AG10803 (cell line): Measurements from ENCODE around the gene DLG2.

Source experiments
- DNase-seq: peaks from one replicate; pipeline ENCODE4 v3.0.0; 2010; ENCODE audit warnings: low read depth
- H3K4me3 ChIP-seq: 2 replicates; pipeline ENCODE4 v1.5.1; 2011; ENCODE audit warnings: mild to moderate bottlenecking, low read length, control low read depth
- TF ChIP-seq, protein P1 (sequence below): conservative IDR thresholded peaks from 2 replicates; pipeline ENCODE4 v1.5.1; 2011; ENCODE audit warnings: mild to moderate bottlenecking, low read length, control low read depth, inconsistent platforms

Gene DLG2

DNA sequence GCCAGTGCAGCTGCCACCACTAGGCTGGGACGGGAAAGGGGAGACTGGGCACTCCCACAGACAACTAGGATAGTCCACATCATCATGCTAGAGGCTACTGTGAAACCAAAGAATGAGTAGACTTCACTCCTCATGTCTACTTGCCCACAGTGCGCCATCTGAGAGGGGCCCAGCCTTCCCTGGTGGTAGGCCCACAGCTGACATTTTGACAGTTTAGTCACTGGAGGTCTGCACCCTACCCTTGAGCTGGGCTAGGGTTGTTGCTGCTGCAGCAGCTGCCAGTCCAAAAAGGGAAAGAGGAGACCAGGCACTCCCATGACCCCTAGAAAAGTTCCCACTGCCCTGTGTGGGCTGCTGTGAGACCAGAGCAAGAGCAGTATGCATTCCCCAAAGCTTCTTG lies 141.2 kb downstream of the DLG2 start:
- H3K4me3 ChIP-seq = no peak overlapping the region
- no peak for DNase-seq
- TF ChIP-seq, protein P1, sequence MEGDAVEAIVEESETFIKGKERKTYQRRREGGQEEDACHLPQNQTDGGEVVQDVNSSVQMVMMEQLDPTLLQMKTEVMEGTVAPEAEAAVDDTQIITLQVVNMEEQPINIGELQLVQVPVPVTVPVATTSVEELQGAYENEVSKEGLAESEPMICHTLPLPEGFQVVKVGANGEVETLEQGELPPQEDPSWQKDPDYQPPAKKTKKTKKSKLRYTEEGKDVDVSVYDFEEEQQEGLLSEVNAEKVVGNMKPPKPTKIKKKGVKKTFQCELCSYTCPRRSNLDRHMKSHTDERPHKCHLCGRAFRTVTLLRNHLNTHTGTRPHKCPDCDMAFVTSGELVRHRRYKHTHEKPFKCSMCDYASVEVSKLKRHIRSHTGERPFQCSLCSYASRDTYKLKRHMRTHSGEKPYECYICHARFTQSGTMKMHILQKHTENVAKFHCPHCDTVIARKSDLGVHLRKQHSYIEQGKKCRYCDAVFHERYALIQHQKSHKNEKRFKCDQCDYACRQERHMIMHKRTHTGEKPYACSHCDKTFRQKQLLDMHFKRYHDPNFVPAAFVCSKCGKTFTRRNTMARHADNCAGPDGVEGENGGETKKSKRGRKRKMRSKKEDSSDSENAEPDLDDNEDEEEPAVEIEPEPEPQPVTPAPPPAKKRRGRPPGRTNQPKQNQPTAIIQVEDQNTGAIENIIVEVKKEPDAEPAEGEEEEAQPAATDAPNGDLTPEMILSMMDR = no peak

DNA sequence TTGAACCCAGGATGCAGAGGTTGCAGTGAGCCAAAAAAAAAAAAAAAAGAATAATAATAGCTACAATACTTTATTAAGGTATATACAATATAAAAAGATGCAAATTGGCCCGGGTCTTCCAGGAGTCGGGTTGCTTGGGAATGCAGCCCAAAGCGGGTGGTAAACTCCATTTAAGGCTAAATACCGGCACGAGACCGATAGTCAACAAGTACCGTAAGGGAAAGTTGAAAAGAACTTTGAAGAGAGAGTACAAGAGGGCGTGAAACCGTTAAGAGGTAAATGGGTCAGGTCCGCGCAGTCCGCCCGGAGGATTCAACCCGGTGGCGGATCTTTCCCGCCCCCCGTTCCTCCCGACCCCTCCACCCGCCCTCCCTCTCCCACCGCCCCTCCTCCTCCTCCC lies 143.3 kb downstream of the DLG2 start:
- H3K4me3 ChIP-seq = no peak overlapping the region
- peak; percentile 4 for DNase-seq
- TF ChIP-seq, protein P1 = no peak

DNA sequence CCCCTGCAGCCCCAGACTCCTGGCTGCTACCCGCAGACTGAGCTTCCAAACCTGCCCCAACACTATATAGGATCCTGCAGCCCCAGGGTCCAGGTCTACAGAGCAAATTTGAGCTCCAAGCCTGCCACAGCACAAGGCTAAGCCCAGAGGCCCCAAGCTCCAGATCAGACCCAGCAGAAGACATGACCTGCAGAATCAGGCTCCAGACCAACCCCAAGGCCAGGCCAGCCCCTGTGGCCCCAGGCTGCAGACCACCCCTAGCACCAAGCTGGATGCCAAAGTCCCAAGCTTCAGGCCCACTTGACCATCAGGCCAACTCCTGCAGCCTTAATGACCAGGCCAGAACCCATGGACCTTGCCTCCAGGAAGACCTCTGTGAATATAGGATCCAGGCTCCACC lies 145.3 kb downstream of the DLG2 start:
- DNase-seq = no peak
- TF ChIP-seq, protein P1 = no peak
- H3K4me3 ChIP-seq = no peak overlapping the region

DNA sequence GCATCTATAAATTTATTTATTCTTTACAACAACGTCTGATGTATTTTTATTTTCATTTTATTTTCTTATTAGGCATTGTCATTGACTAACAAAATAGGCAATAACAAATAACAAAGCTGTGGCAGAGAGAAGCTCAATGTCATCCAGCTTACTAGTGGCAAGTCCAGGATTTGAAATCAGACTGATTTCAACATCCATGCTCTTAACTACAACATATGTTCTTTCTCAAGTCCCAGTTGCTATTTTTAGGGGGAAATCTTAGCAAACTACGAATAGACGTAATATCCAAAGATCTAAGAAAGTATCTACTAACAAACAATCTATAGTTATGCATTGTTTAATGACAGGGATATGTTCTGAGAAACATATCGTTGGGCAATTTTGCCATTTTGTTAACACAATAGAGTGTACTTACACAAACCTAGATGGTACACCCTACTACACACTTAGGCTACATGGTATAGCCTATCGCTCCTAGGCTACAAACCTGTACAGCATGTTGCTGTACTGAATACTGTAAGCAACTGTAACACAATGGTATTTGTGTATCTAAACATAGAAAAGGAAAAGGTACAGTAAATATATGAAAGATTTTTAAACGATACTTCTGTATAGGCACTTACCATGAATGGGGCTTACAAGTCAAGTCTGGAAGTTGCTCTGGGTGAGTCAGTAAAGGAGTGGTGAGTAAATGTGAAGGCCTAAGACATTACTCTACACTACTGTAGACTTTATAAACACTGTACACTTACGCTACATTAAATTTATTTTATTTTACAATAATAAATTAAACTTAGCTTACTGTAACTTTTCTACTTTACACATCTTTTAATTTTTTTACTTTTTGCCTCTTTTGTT lies 151.3 kb downstream of the DLG2 start:
- TF ChIP-seq, protein P1 = no peak
- no peak for DNase-seq
- H3K4me3 ChIP-seq = no peak overlapping the region

DNA sequence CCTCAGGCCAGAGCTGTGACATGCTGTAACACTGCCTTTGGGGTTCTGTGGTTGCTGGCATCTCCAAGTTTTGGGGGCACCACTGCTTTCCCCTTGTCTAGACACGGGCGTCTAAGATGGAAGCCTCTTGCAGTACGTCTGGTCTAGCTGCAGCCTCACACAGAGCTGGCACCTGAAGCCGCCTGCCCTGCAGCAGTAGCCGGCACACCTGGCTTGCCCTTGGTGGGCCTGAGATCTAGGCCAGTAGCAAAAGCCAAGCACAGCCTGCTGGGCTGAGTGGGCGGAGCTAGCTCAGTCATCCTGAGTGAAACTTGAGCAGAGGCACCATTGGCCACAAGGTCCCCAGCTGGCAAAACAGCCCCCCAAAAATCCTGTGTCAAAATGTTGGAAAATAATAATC lies 154.2 kb downstream of the DLG2 start:
- H3K4me3 ChIP-seq = no peak overlapping the region
- DNase-seq = no peak
- TF ChIP-seq, protein P1 = no peak

DNA sequence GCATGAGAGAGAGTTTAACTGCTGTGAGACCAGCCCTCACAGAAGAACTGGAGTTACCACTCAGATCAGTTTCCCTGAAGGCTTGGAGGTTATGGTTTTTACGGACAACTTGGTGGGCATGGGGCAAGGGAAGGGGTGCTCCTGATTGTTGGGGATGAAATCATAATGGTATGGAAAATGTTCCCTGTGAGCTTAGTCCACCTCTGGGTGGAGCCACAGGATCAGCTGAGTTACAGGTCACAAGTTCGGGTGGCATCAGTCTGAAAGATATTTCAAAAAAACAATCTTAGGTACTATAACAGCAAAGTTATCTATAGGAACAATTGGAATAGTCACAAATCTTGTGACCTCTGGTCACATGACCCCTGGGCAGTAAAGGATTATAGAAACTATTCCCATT lies 162.9 kb downstream of the DLG2 start:
- H3K4me3 ChIP-seq = no peak overlapping the region
- TF ChIP-seq, protein P1 = no peak
- no peak for DNase-seq

DNA sequence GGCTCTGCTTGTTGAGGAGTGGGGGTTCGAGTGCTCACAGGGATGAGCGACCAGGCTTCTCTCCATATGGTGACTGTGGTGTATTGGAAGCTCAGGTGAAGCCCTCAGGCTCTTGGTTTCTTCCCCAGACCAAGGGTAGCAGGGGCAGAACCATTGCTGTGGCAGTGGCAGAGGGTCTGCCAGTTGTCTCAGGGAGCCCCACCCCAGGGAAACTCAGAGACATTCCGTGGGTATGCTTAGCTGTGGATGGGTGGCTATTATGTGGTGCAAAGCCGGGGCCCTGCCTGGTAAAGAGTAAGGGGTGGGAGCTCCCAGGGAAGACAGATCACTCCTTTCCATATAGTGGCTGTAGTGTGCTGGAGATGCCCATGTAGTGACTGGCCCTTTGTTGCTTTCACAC lies 167.8 kb downstream of the DLG2 start:
- DNase-seq = no peak

More for the DNA sequence above, 167.8 kb downstream of the DLG2 start:
- TF ChIP-seq, protein P1 = no peak
- H3K4me3 ChIP-seq = no peak overlapping the region
